HG03280 (cell line): ENCODE measurements around the gene RGPD5.
"Not testable (repeated sequence)": the region's sequence is repeated elsewhere in the genome, so short reads cannot be mapped to it uniquely, and the experiment has no call there.

Experiments
- ATAC-seq: cut with Tn5 transposase; IDR thresholded peaks from one replicate; pipeline ENCODE4 v1.9.1; 2021; ENCODE audit warnings: mild to moderate bottlenecking, moderate library complexity; ENCODE audit not compliant: unreplicated experiment

Gene RGPD5

GRCh38 chr2:109794074-109794737 lies at the start of gene RGPD5:
Gene RGPD5 (plus strand): TSS chr2:109794305. CDS start chr2:109794466, 161 bp downstream.
- ATAC-seq = peak; percentile 97

- not testable (repeated sequence) for ATAC-seq
Measured at GRCh38 chr2:109751572-109751971, 42.5 kb upstream of the RGPD5 start.

- ATAC-seq = not testable (repeated sequence)
Measured at GRCh38 chr2:109757163-109757824, 36.8 kb upstream of the RGPD5 start.

DNA sequence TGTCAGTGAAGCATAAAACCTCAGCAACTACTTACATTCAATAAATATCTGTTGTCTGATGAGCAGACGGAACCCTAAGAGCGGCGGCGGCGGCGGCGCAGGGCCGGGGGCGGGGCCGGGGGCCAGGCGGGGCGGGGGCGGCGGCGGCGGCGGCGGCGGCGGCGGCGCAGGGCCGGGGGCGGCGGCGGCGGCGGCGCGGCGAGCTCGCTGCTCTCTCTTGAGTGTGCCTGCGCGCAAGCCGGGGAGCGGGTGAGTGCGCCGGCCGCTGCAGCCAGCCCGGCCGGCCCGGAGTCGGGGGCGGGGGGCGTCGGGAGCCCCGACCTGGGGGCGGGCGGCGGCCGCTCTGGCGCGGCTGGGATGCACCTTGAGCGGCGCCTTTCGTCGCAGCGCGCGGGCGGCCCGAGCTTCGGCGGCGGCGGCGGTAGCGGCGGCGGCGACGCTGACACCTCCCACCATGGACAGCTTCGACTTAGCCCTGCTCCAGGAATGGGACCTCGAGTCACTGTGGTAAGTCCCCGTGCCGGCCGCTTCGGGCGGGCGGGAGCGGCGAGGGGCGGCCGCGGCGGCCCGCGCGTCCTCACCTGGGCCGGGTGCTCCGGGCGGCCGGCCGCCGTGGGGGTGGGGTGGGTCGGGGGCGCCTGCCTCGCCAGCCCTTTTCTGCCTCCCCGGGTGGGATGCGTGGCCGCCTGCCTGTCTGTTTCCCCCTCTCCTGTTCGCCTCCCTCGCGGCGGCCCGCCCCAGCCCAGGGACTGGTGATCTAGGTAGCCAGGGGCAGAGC lies 33.7 kb upstream of the RGPD5 start:
- not testable (repeated sequence) for ATAC-seq

- ATAC-seq = not testable (repeated sequence)
Measured at GRCh38 chr2:109761043-109761454, 33.1 kb upstream of the RGPD5 start.

- ATAC-seq = not testable (repeated sequence)
Measured at GRCh38 chr2:109761976-109762375, 32.1 kb upstream of the RGPD5 start.

- not testable (repeated sequence) for ATAC-seq
Measured at GRCh38 chr2:109766074-109766473, 28.0 kb upstream of the RGPD5 start.

GRCh38 chr2:109766886-109767578 lies 27.1 kb upstream of the RGPD5 start:
- not testable (repeated sequence) for ATAC-seq

GRCh38 chr2:109768934-109769333 lies 25.2 kb upstream of the RGPD5 start:
- not testable (repeated sequence) for ATAC-seq

- ATAC-seq = not testable (repeated sequence)
Measured at GRCh38 chr2:109779118-109779517, 15.0 kb upstream of the RGPD5 start.

DNA sequence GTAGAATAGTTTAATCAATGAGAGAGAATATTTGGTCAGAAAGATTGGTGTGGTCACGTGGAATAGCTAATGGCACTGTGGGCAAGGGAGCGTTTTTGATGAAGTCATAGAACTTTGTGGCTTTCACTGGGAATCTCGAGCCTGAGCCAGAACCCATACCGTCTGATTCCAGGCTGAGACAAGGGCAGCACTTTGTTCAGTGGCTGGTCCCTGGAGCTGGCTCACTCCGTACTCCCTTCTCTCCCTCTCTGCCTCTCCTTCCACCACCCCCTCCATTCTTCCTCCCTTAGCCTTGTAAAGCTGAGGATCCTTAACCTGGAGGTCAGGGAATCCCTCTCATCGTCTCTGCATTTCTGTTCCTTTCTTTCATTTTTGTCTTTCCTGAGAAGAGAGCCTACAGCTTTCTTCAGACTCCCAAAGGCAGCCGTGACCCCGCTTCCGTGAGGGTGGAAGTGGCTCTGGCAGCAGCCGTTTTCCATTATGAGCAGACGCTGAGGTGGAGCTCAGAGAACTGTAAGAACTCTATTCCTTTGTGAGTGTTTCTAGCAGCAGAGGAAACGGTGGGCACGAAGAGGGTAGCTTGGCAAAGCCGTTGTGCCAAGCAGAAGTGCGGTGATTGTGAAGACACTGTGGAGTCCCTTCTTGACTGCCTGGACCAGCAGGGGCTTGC lies 12.8 kb upstream of the RGPD5 start:
- ATAC-seq = not testable (repeated sequence)

- ATAC-seq = not testable (repeated sequence)
Measured at GRCh38 chr2:109782446-109782993, 11.6 kb upstream of the RGPD5 start.

DNA sequence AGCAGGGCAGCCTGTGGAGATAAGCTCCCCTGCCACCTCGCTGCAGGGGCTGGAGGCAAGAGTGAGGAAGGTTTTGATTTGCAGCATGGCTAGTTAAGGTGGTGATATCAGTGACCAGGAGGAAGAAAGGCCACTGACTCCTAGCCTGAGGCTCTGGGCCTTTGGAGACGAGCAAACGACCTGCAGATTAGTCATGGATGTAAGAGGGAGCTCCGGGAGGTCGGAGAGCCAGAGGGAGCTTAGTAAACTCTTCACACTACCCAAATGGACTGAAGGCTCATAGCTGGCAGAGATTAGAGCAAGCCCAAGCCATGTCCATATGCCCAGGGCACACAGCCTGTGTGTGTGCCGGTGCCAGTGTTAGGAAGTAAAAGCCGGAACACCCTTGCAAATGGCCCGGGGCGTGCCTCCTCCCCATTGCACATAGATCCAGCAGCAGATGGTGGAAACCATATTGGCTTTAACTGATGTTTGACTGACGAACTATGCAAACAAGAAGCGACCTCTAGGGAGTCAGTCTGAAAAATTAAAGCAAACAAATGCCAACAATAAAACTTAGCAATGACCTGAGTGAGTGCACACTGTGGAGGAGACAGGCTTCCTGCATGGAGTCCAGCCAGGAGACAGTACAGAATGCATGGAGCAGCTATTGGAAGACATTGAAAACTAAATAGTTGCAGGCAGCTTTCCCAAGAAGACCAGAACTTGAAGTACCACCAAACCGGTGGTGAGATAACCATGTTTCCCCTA lies 2.4 kb upstream of the RGPD5 start:
- ATAC-seq = not testable (repeated sequence)

DNA sequence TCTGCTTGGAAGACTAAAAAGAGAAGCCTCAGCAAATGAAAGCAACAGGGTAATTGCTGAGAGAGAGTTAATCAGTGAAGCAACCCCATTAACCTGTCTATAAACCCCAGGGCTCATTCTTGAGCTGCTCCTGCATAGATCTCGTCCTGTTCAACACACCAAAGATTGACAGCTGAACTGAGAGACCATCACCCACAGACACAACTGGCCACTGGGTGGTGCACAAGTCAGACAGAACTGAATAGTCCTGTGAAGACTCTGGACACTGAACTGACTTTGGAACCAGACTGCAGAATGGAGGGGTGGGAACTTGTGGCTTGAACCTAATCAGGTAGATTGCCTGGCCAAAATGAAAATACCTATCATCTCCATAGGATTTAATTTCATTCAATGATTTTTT lies 1.4 kb upstream of the RGPD5 start:
- not testable (repeated sequence) for ATAC-seq

GRCh38 chr2:109871129-109871751 lies 77.1 kb downstream of the RGPD5 start:
- ATAC-seq = peak; percentile 84

DNA sequence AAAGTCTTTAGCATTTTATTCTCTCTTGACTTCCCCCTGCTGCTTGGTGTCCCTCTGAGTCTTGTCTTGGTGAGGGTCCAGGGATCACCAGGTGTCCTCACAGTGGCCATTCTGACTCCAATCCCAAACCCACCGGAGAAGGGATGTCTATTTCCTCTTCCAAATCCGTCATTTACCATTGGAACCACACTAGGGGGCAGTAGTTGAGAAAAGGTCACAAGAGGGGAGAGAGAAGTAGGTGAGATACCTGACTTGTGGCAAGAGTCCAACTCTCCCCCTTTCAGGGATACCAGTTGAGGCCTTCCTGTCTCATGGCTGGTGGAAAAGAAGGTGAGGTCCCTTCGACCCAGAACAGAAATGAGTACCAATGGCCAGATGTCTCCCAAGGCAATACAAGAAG lies 82.5 kb downstream of the RGPD5 start:
- ATAC-seq = not testable (repeated sequence)

DNA sequence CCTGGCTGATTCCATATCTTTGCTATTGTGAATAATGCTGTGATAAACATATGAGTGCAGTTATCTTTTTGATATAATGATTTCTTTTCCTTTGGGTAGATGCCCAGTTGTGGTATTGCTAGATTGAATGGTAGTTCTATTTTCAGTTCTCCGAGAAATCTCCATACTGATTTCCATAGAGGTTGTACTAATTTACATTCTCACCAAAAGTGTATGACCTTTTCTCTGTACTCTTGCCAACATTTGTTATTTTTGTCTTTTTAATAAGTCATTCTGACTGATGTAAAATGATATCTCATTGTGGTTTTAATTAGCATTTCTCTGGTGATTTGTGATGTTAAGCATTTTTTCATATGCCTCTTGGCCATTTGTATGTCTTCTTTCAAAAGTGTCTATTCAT lies 88.0 kb downstream of the RGPD5 start:
- ATAC-seq = not testable (repeated sequence)

GRCh38 chr2:109888414-109888813 lies 94.3 kb downstream of the RGPD5 start:
- ATAC-seq = not testable (repeated sequence)

- ATAC-seq = not testable (repeated sequence)
Measured at GRCh38 chr2:109889909-109890308, 95.8 kb downstream of the RGPD5 start.
